Measurements from ENCODE around the gene TBC1D26.
A peak's percentile ranks its signal among the peaks of the same experiment; 100 is the strongest.
"Not testable (repeated sequence)": the region's sequence is repeated elsewhere in the genome, so short reads cannot be mapped to it uniquely, and the experiment has no call there.

Gene TBC1D26

GRCh38 chr17:15731900-15732299 lies at the start of gene TBC1D26:
TBC1D26 (plus strand) TSS chr17:15732283; CDS start chr17:15735349, 3,066 bp downstream.
- DNase-seq (ENCODE audit: low read depth), result not testable (repeated sequence)

- DNase-seq (ENCODE audit: low read depth), result not testable (repeated sequence)
These were observed 48.9 kb upstream of the TBC1D26 start for GRCh38 chr17:15683135-15683534.

- peak; percentile 30 for DNase-seq (ENCODE audit: low read depth)
These were observed 48.1 kb upstream of the TBC1D26 start, which contains the start of gene TRIM16 for GRCh38 chr17:15683824-15684478. TRIM16 (minus strand) TSS chr17:15684311; CDS start chr17:15651609, 32,702 bp downstream.

- DNase-seq (ENCODE audit: low read depth), result not testable (repeated sequence)
These were observed 44.6 kb upstream of the TBC1D26 start for GRCh38 chr17:15687494-15687893.

GRCh38 chr17:15698967-15699366 lies 33.1 kb upstream of the TBC1D26 start:
- not testable (repeated sequence) for DNase-seq (ENCODE audit: low read depth)

- peak; percentile 98 for DNase-seq (ENCODE audit: low read depth)
These were observed 32.6 kb upstream of the TBC1D26 start, which contains the start of gene ZNF286A for GRCh38 chr17:15699413-15699924. ZNF286A (plus strand) TSS chr17:15699752; CDS start chr17:15700330, 578 bp downstream.

GRCh38 chr17:15699937-15700336 lies 32.1 kb upstream of the TBC1D26 start:
- DNase-seq (ENCODE audit: low read depth), result not testable (repeated sequence)

- DNase-seq (ENCODE audit: low read depth), result not testable (repeated sequence)
These were observed 27.8 kb upstream of the TBC1D26 start for GRCh38 chr17:15704239-15704638.

GRCh38 chr17:15704813-15705212 lies 27.3 kb upstream of the TBC1D26 start:
- not testable (repeated sequence) for DNase-seq (ENCODE audit: low read depth)

GRCh38 chr17:15708879-15709278 lies 23.2 kb upstream of the TBC1D26 start:
- not testable (repeated sequence) for DNase-seq (ENCODE audit: low read depth)

GRCh38 chr17:15716601-15717563 lies 15.2 kb upstream of the TBC1D26 start:
- DNase-seq (ENCODE audit: low read depth), result not testable (repeated sequence)

- DNase-seq (ENCODE audit: low read depth), result not testable (repeated sequence)
These were observed 1.5 kb upstream of the TBC1D26 start for GRCh38 chr17:15730535-15730934.

GRCh38 chr17:15733174-15733789 lies 1.2 kb downstream of the TBC1D26 start:
- not testable (repeated sequence) for DNase-seq (ENCODE audit: low read depth)

GRCh38 chr17:15736578-15736977 lies 4.5 kb downstream of the TBC1D26 start:
- not testable (repeated sequence) for DNase-seq (ENCODE audit: low read depth)

- DNase-seq (ENCODE audit: low read depth), result no peak
These were observed 6.0 kb downstream of the TBC1D26 start for GRCh38 chr17:15738066-15738465.

- not testable (repeated sequence) for DNase-seq (ENCODE audit: low read depth)
These were observed 7.2 kb downstream of the TBC1D26 start for GRCh38 chr17:15739259-15739658.

GRCh38 chr17:15740041-15740440 lies 8.0 kb downstream of the TBC1D26 start:
- not testable (repeated sequence) for DNase-seq (ENCODE audit: low read depth)

- no peak for DNase-seq (ENCODE audit: low read depth)
These were observed 8.6 kb downstream of the TBC1D26 start for GRCh38 chr17:15740570-15741120.

GRCh38 chr17:15741624-15742023 lies 9.5 kb downstream of the TBC1D26 start:
- no peak for DNase-seq (ENCODE audit: low read depth)

GRCh38 chr17:15742051-15742795 lies 10.1 kb downstream of the TBC1D26 start:
- no peak for DNase-seq (ENCODE audit: low read depth)

GRCh38 chr17:15742921-15743320 lies 10.8 kb downstream of the TBC1D26 start:
- no peak for DNase-seq (ENCODE audit: low read depth)

All from HS-27A (cell line).